ENCODE measurements around the gene NEUROD2. TPM values are rescaled to one million over a fixed set of nuclear protein-coding genes. Genes with fewer than 3 reads are reported as not detected.

Gene NEUROD2
- total and polyA plus RNA-seq, 2 of the 13 experiments (the other 11 are each of a cell fraction or from before 2014, with no cell fraction given): not detected

DNA sequence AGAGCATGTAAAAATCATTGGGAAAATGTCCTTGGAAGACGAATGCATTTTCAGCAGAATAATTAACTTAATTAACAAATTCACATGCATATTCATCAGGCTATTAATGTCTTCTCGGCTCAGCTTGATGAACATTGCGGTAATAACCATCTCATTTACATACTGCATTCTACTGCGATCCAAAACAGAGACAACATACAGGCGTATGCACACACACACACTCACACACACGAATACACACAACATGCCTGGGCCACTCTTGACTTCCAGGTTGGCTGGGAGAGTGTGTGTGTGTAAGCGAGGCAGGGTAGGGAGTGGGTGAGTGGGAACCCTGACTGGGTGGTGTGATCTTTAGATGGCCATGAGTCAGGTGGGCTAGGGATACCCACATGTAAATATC is 44.7 kb downstream of the NEUROD2 start (continued):
- TF ChIP-seq, protein P1, sequence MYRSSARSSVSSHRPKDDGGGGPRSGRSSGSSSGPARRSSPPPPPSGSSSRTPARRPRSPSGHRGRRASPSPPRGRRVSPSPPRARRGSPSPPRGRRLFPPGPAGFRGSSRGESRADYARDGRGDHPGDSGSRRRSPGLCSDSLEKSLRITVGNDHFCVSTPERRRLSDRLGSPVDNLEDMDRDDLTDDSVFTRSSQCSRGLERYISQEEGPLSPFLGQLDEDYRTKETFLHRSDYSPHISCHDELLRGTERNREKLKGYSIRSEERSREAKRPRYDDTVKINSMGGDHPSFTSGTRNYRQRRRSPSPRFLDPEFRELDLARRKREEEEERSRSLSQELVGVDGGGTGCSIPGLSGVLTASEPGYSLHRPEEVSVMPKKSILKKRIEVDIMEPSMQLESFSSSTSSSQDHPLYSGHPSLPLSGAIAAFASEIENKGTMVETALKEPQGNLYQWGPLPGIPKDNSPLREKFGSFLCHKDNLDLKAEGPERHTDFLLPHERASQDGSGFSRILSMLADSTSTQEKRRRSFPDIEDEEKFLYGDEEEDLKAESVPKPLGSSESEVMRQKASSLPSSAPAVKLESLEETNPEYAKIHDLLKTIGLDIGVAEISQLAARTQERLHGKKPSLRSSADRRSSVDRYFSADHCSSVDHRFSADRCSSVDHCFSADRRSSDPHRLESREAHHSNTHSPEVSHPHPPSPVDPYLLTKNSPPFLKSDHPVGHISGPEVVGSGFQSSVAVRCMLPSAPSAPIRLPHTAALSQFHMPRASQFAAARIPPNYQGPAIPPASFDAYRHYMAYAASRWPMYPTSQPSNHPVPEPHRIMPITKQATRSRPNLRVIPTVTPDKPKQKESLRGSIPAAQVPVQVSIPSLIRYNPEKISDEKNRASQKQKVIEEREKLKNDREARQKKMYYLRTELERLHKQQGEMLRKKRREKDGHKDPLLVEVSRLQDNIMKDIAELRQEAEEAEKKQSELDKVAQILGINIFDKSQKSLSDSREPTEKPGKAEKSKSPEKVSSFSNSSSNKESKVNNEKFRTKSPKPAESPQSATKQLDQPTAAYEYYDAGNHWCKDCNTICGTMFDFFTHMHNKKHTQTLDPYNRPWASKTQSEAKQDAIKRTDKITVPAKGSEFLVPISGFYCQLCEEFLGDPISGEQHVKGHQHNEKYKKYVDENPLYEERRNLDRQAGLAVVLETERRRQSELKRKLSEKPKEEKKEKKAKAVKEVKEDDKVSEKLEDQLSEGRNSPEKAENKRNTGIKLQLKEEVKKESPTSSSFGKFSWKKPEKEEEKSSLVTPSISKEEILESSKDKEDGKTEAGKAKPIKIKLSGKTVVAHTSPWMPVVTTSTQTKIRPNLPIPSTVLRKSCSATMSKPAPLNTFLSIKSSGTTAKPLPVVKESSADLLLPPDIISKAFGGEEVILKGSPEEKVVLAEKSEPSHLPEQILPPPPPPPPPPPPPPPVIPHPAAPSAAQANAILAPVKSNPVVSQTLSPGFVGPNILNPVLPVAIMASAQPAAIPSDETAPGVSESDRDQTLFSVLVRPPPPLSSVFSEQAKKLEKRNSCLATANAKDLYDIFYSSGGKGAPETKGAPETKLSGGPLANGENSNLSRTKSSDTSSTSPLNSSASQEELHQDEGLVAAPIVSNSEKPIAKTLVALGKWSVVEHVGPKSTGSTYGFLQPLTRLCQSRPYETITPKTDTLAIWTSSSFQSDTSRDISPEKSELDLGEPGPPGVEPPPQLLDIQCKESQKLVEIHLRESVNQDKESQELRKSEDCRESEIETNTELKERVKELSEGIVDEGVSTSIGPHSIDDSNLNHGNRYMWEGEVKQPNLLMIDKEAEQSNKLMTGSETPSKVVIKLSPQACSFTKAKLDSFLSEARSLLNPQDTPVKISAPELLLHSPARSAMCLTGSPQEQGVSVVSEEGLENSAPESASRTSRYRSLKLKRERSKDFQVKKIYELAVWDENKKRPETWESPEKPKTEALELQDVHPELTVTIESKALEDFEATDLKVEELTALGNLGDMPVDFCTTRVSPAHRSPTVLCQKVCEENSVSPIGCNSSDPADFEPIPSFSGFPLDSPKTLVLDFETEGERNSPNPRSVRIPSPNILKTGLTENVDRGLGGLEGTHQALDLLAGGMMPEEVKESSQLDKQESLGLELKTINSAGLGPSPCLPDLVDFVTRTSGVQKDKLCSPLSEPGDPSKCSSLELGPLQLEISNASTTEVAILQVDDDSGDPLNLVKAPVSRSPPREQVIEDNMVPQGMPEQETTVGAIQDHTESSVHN (CRISPR knock-in tag; IDR thresholded peaks at IDR 0.05): no peak

DNA sequence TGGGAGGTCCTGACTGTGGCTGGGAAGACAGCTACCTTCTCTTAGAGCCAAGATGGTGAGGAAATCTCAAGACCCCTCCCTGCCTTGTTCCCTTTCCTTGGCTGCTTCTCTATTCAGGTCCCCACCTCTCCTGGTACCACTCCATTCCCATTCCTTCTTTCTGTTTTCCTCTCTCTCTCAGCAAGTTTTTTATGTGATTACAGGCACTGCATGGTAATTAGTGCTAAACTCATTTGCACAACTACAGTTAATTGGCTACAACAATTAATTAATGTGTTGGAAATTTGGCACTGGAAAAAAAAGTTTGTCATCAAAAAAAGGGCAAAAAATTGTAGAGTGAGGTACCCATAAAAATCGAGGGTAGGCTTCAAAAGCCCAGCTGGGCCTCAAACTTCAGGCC is 45.3 kb downstream of the NEUROD2 start:
- FAIRE-seq: no peak
- WGBS (ENCODE audit: low lambda C conversion rate): 0% methylated on average over 1 of the region's 1 CpG

More for the DNA sequence above, 45.3 kb downstream of the NEUROD2 start:
- Histone ChIP-seq H3K27me3 (ENCODE audit: control insufficient read depth in 1 of 2, insufficient read depth in 2 of 2, low read length in 2 of 2) (no peaks in the 10 kb centered on the region), H4K20me1 (ENCODE audit: insufficient read depth, low read length) (no peaks in the 10 kb centered on the region), H3K9ac (ENCODE audit: insufficient read depth, low read depth, low read length) (no peak overlapping the region), H3K4me1 (ENCODE audit: insufficient read depth, low read length) (no peaks in the 10 kb centered on the region), H3K4me2 (ENCODE audit: low read depth, low read length) (no peak overlapping the region), H3K4me3 (replicated peaks in 1 of 3; ENCODE audit: insufficient read depth in 1 of 3, low read depth in 2 of 3, low read length in 3 of 3) (no peak overlapping the region), H2AFZ (ENCODE audit: low read length) (no peak overlapping the region), H3K79me2 (ENCODE audit: insufficient read depth, low read length) (no peaks in the 10 kb centered on the region), H3K36me3 (replicated peaks in 1 of 2; ENCODE audit: control insufficient read depth in 1 of 2, insufficient read depth in 2 of 2, low read length in 2 of 2) (no peaks in the 10 kb centered on the region), H3K9me3 (ENCODE audit: low read length) (no peaks in the 10 kb centered on the region), H3K27ac (ENCODE audit: extremely low read length, insufficient read depth, low read length) (no peak overlapping the region)
- TF ChIP-seq ZNF543 (CRISPR knock-in tag; IDR thresholded peaks at IDR 0.05) (no peak), NBN (conservative IDR thresholded peaks at IDR 0.05) (no peak), ZNF274 (CRISPR knock-in tag; IDR thresholded peaks at IDR 0.05) (no peak), TGIF2 (CRISPR knock-in tag; IDR thresholded peaks at IDR 0.05) (no peak), ZNF674 (CRISPR knock-in tag; IDR thresholded peaks at IDR 0.05; ENCODE audit: low read depth) (no peak), KDM5B (CRISPR knock-in tag; IDR thresholded peaks at IDR 0.05; ENCODE audit: borderline replicate concordance) (no peak), ATAD3A (CRISPR knock-in tag; IDR thresholded peaks at IDR 0.05) (no peak), FOXK2 (IDR thresholded peaks at IDR 0.05) (no peak), ZNF619 (CRISPR knock-in tag; IDR thresholded peaks at IDR 0.05) (no peak), ZIK1 (CRISPR knock-in tag; IDR thresholded peaks at IDR 0.05; ENCODE audit: borderline replicate concordance, low read depth) (no peak), STAG1 (CRISPR knock-in tag; IDR thresholded peaks at IDR 0.05) (no peak), AGO2 (optimal IDR thresholded peaks at IDR 0.05; ENCODE audit: low read depth, low read length) (no peak)
- TF ChIP-seq, protein P2, sequence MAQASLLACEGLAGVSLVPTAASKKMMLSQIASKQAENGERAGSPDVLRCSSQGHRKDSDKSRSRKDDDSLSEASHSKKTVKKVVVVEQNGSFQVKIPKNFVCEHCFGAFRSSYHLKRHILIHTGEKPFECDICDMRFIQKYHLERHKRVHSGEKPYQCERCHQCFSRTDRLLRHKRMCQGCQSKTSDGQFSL (CRISPR knock-in tag; IDR thresholded peaks at IDR 0.05): no peak
- TF ChIP-seq, protein P3, sequence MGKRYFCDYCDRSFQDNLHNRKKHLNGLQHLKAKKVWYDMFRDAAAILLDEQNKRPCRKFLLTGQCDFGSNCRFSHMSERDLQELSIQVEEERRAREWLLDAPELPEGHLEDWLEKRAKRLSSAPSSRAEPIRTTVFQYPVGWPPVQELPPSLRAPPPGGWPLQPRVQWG (CRISPR knock-in tag; IDR thresholded peaks at IDR 0.05; ENCODE audit: borderline replicate concordance, low read depth): no peak
- in situ Hi-C loops (cut with HindIII; ENCODE audit: extremely low pct_ligation_motif_present, low pct_unique_long_range_greater_than_20kb) (no loop called here), intact Hi-C loops (cut with micrococcal nuclease; ENCODE audit: unreplicated experiment) (no loop called here)
- DNase-seq (ENCODE audit: low spot score) (no peak), ATAC-seq (no peak)
- no TSS peak for BruUV-seq (replicated peaks)
- ChIA-PET CTCF (ENCODE audit: low intra/inter-chr PET ratio, low total read pairs) (no interaction called here), POLR2A (no interaction called here)

All from HepG2 (cell line).